ES-I3 (cell line): ENCODE data around the gene EAPP.
"Not testable (repeated sequence)": the region's sequence is repeated elsewhere in the genome, so short reads cannot be mapped to it uniquely, and the experiment has no call there.

Experiments used
- H3K36me3 ChIP-seq: 2 replicates; pipeline ENCODE4 v1.6.1; 2013; ENCODE audit warnings: mild to moderate bottlenecking, low read length, control low read depth, moderate library complexity; ENCODE audit not compliant: insufficient read depth
- H3K4me1 ChIP-seq: 2 replicates; pipeline ENCODE4 v1.6.1; 2013; ENCODE audit warnings: mild to moderate bottlenecking, control low read depth, low read length; ENCODE audit not compliant: insufficient read depth
- H3K9ac ChIP-seq: 2 replicates; pipeline ENCODE4 v1.6.1; 2013; ENCODE audit warnings: low read depth, mild to moderate bottlenecking, low read length, moderate library complexity
- H3K9me3 ChIP-seq: 2 replicates; pipeline ENCODE4 v1.6.1; 2013; ENCODE audit warnings: mild to moderate bottlenecking, low read length, moderate library complexity; ENCODE audit not compliant: control insufficient read depth, insufficient read depth

The EAPP gene

DNA sequence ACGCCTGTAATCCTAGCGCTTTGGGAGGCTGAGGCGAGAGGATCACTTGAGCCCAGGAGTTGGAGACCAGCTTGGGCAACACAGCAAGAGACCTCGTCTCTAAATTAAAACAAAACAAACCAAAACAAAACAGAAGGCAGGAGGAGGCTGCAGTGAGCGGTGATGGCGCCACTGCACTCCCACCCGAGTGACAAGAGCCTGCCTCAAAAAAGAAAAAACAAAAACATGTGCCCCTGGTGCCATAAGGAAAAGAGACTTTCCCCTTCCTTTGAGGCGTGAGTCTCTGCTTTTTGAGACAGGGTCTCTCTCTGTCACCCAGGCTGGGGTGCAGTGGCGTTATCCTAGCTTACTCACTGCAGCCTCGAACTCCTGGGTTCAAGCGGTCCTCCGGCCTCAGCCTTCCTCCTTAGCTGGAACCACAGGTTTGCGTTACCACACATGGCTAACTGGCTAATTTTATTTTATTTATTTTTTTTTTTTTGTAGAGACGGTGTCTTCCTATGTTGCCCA lies 9.0 kb upstream of the EAPP start:
- H3K9me3 ChIP-seq, result no peaks in the 10 kb centered on the region
- no peaks in the 10 kb centered on the region for H3K36me3 ChIP-seq
- H3K9ac ChIP-seq, result no peak overlapping the region
- no peaks in the 10 kb centered on the region for H3K4me1 ChIP-seq

GRCh38 chr14:34547136-34547520 lies 7.6 kb upstream of the EAPP start:
- not testable (repeated sequence) for H3K9ac ChIP-seq, H3K4me1 ChIP-seq, H3K9me3 ChIP-seq, H3K36me3 ChIP-seq

GRCh38 chr14:34546272-34547135 lies 7.0 kb upstream of the EAPP start:
- H3K36me3 ChIP-seq, H3K4me1 ChIP-seq, H3K9me3 ChIP-seq, H3K9ac ChIP-seq: not testable (repeated sequence)

GRCh38 chr14:34540181-34541059 lies 919 bp upstream of the EAPP start:
- H3K9me3 ChIP-seq, H3K36me3 ChIP-seq, H3K4me1 ChIP-seq: not testable (repeated sequence)
- peak overlapping the region; percentile 95; the same call in 1 of the 2 replicates for H3K9ac ChIP-seq

- H3K36me3 ChIP-seq, result no peaks in the 10 kb centered on the region; the same call in 1 of the 2 replicates
- no peaks in the 10 kb centered on the region for H3K9me3 ChIP-seq
- H3K4me1 ChIP-seq, result peaks cover 5% of the 10 kb centered on the region; the same call in 1 of the 2 replicates
- peak overlapping the region; percentile 95 for H3K9ac ChIP-seq
Measured at GRCh38 chr14:34538871-34539406, 562 bp downstream of the EAPP start.

GRCh38 chr14:34538096-34538495 lies 1.4 kb downstream of the EAPP start:
- H3K9me3 ChIP-seq, H3K4me1 ChIP-seq, H3K36me3 ChIP-seq: not testable (repeated sequence)
- peak overlapping the region; percentile 95; the same call in 1 of the 2 replicates for H3K9ac ChIP-seq

GRCh38 chr14:34537677-34538009 lies 1.9 kb downstream of the EAPP start:
- Histone ChIP-seq H3K36me3 (peaks cover 2% of the 10 kb centered on the region; the same call in 1 of the 2 replicates), H3K4me1 (peaks cover 5% of the 10 kb centered on the region; the same call in 1 of the 2 replicates), H3K9ac (no peak overlapping the region), H3K9me3 (no peaks in the 10 kb centered on the region)

DNA sequence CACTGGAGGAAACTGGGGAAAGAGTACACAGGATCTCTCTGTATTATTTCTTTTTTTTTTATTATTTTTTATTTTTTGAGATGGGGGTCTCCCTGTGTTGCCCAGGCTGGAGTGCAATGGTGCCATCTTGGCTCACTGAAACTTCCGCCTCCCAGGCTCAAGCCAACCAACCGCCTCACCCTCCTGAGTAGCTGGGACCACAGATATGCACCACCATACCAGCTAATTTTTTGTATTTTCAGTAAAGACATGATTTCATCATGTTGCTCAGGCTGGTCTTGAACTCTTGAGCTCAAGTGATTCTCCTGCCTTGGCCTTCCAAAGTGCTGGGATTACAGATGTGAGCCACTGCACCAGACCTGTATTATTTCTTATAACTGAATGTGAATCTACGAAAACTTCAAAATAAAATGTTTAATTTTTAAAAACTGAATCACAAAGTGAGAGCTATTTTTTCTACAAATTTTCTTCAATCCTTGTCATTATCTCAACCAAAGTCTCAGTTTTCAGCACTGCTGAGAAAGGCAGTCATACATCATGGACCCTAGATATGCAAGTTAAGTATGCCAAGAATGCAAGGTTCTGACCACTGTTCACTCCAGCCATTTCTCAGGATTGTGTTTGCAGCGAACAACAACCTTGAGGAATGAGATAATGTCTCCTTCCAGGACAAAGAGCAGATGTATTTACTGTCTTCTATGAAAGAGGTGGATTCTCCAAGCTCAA lies 2.4 kb downstream of the EAPP start:
- H3K4me1 ChIP-seq, result peaks cover 5% of the 10 kb centered on the region; the same call in 1 of the 2 replicates
- no peak overlapping the region for H3K9ac ChIP-seq
- peaks cover 5% of the 10 kb centered on the region; the same call in 1 of the 2 replicates for H3K36me3 ChIP-seq
- H3K9me3 ChIP-seq, result no peaks in the 10 kb centered on the region

DNA sequence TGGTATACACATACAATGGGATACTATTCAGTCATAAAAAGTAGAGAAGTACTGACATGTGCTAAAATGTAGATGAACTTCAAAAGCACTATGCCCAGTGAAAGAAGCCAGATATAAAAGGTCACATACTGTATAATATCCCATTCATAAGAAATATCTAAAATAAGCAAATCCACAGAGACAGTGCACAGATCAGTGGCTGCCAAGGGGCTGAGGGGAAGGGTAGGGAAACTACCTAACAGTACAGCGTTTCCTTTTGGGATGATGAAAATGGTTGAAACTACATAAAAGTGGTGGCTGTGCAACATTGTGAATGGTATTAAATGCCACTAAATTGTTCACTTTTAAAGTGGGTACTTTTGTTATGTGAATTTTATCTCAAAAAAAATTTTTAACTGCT lies 11.9 kb downstream of the EAPP start:
- peaks cover 22% of the 10 kb centered on the region for H3K36me3 ChIP-seq
- no peak overlapping the region for H3K9ac ChIP-seq
- H3K9me3 ChIP-seq, result no peaks in the 10 kb centered on the region
- H3K4me1 ChIP-seq, result no peaks in the 10 kb centered on the region

DNA sequence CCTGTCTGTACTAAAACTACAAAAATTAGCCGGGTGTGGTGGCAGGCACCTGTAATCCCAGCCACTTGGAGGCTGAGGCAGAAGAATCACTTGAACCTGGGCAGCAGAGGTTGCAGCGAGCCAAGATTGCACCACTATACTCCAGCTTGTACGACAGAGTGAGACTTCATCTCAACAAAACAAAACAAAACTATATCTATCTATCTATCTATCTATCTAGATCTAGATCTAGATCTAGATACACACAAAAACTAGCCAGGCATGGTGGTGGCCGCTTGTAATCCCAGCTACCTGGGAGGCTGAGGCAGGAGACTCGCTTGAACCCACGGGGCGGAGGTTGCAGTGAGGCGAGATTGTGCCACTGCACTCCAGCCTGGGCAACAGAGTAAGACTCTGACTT lies 15.3 kb downstream of the EAPP start:
- H3K36me3 ChIP-seq, result peaks cover 24% of the 10 kb centered on the region
- not testable (repeated sequence) for H3K9me3 ChIP-seq, H3K9ac ChIP-seq, H3K4me1 ChIP-seq

DNA sequence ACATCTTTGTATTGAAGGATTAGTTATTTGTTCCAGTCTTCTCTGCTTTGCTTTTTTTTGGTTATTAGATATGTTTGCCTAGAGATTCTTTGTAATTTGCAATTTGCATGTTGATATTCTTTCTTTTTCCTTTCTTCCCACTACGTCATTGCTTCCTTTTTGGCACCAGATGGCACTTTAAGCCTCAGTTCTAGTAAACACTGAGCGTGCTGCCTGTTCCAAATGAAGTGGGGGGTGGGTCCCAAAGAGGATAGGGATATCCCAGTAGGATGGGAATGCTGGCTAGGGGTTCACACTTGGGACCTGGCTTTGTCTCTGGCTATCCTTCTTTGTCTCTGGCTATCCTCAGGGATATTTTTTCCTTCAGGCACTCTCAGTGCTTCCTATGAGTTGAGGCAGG lies 17.0 kb downstream of the EAPP start:
- Histone ChIP-seq H3K9me3 (no peaks in the 10 kb centered on the region), H3K4me1 (no peaks in the 10 kb centered on the region), H3K9ac (no peak overlapping the region), H3K36me3 (peaks cover 29% of the 10 kb centered on the region)

GRCh38 chr14:34521071-34521470 lies 18.4 kb downstream of the EAPP start:
- H3K9me3 ChIP-seq, H3K9ac ChIP-seq, H3K4me1 ChIP-seq: not testable (repeated sequence)
- H3K36me3 ChIP-seq, result peaks cover 26% of the 10 kb centered on the region

- not testable (repeated sequence) for H3K9me3 ChIP-seq, H3K4me1 ChIP-seq, H3K9ac ChIP-seq
- peaks cover 26% of the 10 kb centered on the region for H3K36me3 ChIP-seq
Measured at GRCh38 chr14:34520304-34520970, 19.1 kb downstream of the EAPP start.
